A673 (cell line): Measurements from ENCODE around the gene STUM. TPM values are rescaled to one million over a fixed set of nuclear protein-coding genes. Genes with fewer than 3 reads are reported as not detected.
"Not testable (repeated sequence)": the region's sequence is repeated elsewhere in the genome, so short reads cannot be mapped to it uniquely, and the experiment has no call there.

Source experiments
- BruUV-seq: library from RNA; stranded (reverse); fragments of 400-500 nt; replicated peaks from 2 replicates; lab custom pipeline; 2021; lab: Mats Ljungman, UMichigan
- CTCF ChIA-PET: fragments of 300-600 bp; sonication (Branson Sonifier 250); formaldehyde crosslinking; loops from one replicate; lab custom pipeline; 2022; ENCODE audit warnings: antibody characterized with exemption; lab: Charles Lee
- POLR2A ChIA-PET: fragments of 300-600 bp; sonication (Branson Sonifier 250); formaldehyde crosslinking; loops from one replicate; lab custom pipeline; 2022; ENCODE audit warnings: antibody characterized with exemption; ENCODE audit not compliant: low non-redundant PET; lab: Charles Lee
- DNase-seq: peaks from one replicate; pipeline ENCODE4 v3.0.0-alpha.2; 2015; ENCODE audit warnings: low spot score
- H3K27ac ChIP-seq: fragments of 200-600 bp; sonication (generic); 2 replicates; pipeline ENCODE4 v1.5.1; 2016; ENCODE audit warnings: mixed run types, low read depth, mild to moderate bottlenecking, mixed read lengths, antibody characterized with exemption, low read length; ENCODE audit not compliant: poor library complexity, severe bottlenecking
- H3K27me3 ChIP-seq: fragments of 200-600 bp; sonication (generic); replicated peaks from 2 replicates; pipeline ENCODE4 v1.6.1; 2017; ENCODE audit warnings: mixed run types, low read depth, mild to moderate bottlenecking, mixed read lengths, antibody characterized with exemption, low read length; ENCODE audit not compliant: insufficient read depth, poor library complexity
- H3K36me3 ChIP-seq: fragments of 200-600 bp; sonication (generic); 2 replicates; pipeline ENCODE4 v1.6.1; 2016; ENCODE audit warnings: mixed run types, mild to moderate bottlenecking, mixed read lengths, antibody characterized with exemption, low read length; ENCODE audit not compliant: insufficient read depth, poor library complexity, severe bottlenecking
- H3K4me1 ChIP-seq: fragments of 200-600 bp; sonication (generic); 2 replicates; pipeline ENCODE4 v1.6.1; 2017; ENCODE audit warnings: mixed run types, mild to moderate bottlenecking, mixed read lengths, antibody characterized with exemption, low read length; ENCODE audit not compliant: insufficient read depth, poor library complexity, severe bottlenecking
- H3K4me3 ChIP-seq: fragments of 200-600 bp; sonication (generic); 2 replicates; pipeline ENCODE4 v1.5.1; 2016; ENCODE audit warnings: low read depth, mixed run types, mild to moderate bottlenecking, mixed read lengths, low read length; ENCODE audit not compliant: poor library complexity, severe bottlenecking
- H3K9me3 ChIP-seq: fragments of 200-600 bp; sonication (generic); 2 replicates; pipeline ENCODE4 v1.6.1; 2016; ENCODE audit warnings: mixed run types, low read depth, mild to moderate bottlenecking, mixed read lengths, antibody characterized with exemption, low read length; ENCODE audit not compliant: poor library complexity, severe bottlenecking
- EZH2 ChIP-seq: fragments of 200-600 bp; sonication (generic); IDR thresholded peaks from 2 replicates; pipeline ENCODE4 v1.6.1; 2017; ENCODE audit warnings: borderline replicate concordance, low read depth, mild to moderate bottlenecking, mixed read lengths, antibody characterized with exemption, low read length; ENCODE audit not compliant: poor library complexity, severe bottlenecking
- intact Hi-C: fragments of 100-400 bp; cut with micrococcal nuclease; formaldehyde crosslinking; loops from one replicate; pipeline ENCODE4 v1.10.0; 2022; ENCODE audit not compliant: unreplicated experiment
- total RNA-seq: library from RNA; stranded (reverse); gene quantifications from 2 replicates; pipeline ENCODE4 v1.2.3, GENCODE V29; 2021
- TF ChIP-seq, protein P1 (sequence below): fragments of 300-800, 200-600 bp; sonication (generic); conservative IDR thresholded peaks from 2 replicates; pipeline ENCODE4 v1.5.1; 2017; ENCODE audit warnings: low read depth, mild to moderate bottlenecking, antibody characterized with exemption, low read length, moderate library complexity, mixed read lengths

STUM gene
- total RNA-seq, 1 experiment from 2014 or later: 0.54 TPM

DNA sequence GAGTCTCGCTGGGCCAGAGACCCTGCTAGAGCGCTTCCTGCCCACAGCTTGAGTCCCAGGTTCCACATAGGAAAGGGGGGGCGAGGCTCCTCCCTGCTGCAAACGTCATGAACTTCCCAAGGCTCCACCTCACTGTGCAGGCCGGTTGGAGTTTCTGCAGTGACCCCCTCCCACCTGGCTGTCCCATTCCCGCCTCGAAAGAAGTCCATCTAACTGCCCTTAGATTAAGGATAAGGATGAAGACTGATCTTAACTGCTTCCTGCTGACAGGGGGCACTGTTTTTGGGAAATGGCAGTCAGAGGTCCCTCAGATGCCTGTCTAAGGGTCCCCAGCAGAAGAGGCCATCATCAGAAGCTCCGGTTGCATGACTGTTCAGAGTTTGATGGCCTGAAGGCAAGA, 62.7 kb downstream of the STUM start:
- H3K9me3 ChIP-seq: no peaks in the 10 kb centered on the region
- ChIA-PET CTCF (no interaction called here), POLR2A (no interaction called here)
- no peak for DNase-seq
- BruUV-seq: no TSS peak
- H3K4me3 ChIP-seq: no peak overlapping the region
- H3K4me1 ChIP-seq: no peaks in the 10 kb centered on the region
- intact Hi-C loops: no loop called here
- TF ChIP-seq, protein P1, sequence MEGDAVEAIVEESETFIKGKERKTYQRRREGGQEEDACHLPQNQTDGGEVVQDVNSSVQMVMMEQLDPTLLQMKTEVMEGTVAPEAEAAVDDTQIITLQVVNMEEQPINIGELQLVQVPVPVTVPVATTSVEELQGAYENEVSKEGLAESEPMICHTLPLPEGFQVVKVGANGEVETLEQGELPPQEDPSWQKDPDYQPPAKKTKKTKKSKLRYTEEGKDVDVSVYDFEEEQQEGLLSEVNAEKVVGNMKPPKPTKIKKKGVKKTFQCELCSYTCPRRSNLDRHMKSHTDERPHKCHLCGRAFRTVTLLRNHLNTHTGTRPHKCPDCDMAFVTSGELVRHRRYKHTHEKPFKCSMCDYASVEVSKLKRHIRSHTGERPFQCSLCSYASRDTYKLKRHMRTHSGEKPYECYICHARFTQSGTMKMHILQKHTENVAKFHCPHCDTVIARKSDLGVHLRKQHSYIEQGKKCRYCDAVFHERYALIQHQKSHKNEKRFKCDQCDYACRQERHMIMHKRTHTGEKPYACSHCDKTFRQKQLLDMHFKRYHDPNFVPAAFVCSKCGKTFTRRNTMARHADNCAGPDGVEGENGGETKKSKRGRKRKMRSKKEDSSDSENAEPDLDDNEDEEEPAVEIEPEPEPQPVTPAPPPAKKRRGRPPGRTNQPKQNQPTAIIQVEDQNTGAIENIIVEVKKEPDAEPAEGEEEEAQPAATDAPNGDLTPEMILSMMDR: no peak
- TF ChIP-seq EZH2: no peak
- no peaks in the 10 kb centered on the region for H3K36me3 ChIP-seq
- H3K27ac ChIP-seq: no peak overlapping the region
- H3K27me3 ChIP-seq: no peaks in the 10 kb centered on the region

DNA sequence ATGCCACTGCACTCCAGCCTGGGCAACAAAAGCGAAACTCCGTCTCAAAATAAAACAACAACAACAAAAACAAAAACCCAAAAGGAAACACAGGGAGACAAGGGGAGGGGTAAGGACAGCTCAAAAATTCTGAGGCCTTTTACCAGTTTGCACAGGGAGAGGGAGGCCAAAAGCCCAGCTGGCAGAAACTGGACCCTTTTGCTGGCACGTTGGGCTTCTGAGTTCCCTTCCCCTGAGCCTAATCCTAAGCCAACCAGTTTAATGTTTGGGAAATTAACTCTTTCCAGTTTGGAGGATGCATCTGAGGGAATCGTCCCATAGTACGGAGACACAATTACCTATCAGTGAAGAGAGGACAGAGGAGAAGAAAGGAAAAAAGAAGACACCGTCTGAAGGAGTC, 63.4 kb downstream of the STUM start:
- H3K4me3 ChIP-seq, H3K9me3 ChIP-seq, H3K27ac ChIP-seq, intact Hi-C loops, H3K4me1 ChIP-seq, CTCF ChIA-PET, BruUV-seq, H3K36me3 ChIP-seq, H3K27me3 ChIP-seq, POLR2A ChIA-PET, DNase-seq: not testable (repeated sequence)

DNA sequence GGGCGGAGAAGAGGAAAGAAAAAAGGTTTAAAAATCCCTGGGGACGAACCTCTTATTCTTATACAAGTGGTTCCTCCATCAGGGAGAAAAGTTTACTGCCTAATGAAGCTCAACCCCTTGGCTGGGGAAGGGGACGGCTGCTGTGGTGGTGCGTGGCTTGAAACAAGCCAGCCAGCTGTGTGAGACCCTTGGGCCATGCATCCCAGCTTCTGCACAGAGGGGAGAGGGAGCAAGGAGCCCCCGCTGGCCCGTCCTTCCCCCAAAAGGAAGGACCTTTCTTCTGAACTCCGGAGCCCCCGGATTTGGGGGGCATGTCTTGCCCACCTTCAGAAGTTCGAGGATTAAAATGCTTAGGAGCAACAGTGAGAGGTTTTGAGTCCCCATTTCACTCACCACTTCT, 67.3 kb downstream of the STUM start:
- H3K27me3 ChIP-seq: no peaks in the 10 kb centered on the region
- BruUV-seq: no TSS peak
- no peaks in the 10 kb centered on the region for H3K9me3 ChIP-seq
- H3K36me3 ChIP-seq: no peaks in the 10 kb centered on the region
- ChIA-PET POLR2A (no interaction called here), CTCF (no interaction called here)
- TF ChIP-seq, protein P1: no peak
- no peak for TF ChIP-seq EZH2
- H3K4me3 ChIP-seq: no peak overlapping the region
- no peak overlapping the region for H3K27ac ChIP-seq
- H3K4me1 ChIP-seq: no peaks in the 10 kb centered on the region
- no peak for DNase-seq
- intact Hi-C loops: no loop called here

DNA sequence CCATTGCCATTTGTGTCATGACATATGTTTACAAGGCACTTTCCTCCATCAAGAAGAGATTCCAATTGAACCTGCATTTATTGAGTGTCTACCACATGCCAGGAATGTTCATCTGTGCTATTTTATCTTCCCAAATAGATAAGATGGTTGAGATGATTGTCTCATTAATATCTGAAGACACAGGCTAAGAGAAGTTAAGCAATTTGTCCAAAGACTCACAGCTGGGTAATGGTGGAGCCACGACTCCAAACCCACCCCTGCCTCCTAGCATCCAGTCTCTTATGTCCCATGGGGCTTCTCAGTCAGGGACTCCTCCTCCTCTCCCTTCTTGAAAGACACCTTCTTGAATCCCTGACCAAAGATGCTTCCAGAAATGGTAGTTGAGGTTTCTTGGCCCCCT, 68.1 kb downstream of the STUM start:
- BruUV-seq: no TSS peak
- CTCF ChIA-PET: no interaction called here
- intact Hi-C loops: no loop called here

More for the DNA sequence above, 68.1 kb downstream of the STUM start:
- Histone ChIP-seq H3K27ac (no peak overlapping the region), H3K4me3 (no peak overlapping the region), H3K4me1 (no peaks in the 10 kb centered on the region), H3K9me3 (no peaks in the 10 kb centered on the region), H3K36me3 (no peaks in the 10 kb centered on the region), H3K27me3 (no peaks in the 10 kb centered on the region)
- POLR2A ChIA-PET: no interaction called here
- TF ChIP-seq EZH2: no peak
- TF ChIP-seq, protein P1: no peak
- no peak for DNase-seq
